Measurements from ENCODE around the gene ACTN4.

DNA sequence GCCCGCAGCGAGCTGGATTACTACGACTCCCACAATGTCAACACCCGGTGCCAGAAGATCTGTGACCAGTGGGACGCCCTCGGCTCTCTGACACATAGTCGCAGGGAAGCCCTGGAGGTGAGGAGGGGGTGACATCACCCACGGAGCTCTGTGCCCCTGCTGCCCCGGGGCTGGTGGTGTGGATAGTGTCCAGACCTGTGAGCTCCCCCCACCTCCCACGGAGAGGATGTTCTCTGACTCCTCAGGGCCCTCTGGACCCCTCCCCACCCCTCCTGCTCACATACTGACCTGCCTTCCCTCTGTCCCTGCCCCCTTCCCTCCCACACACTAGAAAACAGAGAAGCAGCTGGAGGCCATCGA lies 76.1 kb downstream of the ACTN4 start:
- TF ChIP-seq, protein P1, sequence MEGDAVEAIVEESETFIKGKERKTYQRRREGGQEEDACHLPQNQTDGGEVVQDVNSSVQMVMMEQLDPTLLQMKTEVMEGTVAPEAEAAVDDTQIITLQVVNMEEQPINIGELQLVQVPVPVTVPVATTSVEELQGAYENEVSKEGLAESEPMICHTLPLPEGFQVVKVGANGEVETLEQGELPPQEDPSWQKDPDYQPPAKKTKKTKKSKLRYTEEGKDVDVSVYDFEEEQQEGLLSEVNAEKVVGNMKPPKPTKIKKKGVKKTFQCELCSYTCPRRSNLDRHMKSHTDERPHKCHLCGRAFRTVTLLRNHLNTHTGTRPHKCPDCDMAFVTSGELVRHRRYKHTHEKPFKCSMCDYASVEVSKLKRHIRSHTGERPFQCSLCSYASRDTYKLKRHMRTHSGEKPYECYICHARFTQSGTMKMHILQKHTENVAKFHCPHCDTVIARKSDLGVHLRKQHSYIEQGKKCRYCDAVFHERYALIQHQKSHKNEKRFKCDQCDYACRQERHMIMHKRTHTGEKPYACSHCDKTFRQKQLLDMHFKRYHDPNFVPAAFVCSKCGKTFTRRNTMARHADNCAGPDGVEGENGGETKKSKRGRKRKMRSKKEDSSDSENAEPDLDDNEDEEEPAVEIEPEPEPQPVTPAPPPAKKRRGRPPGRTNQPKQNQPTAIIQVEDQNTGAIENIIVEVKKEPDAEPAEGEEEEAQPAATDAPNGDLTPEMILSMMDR (IDR thresholded peaks at IDR 0.05): no peak
- TF ChIP-seq POLR2A (IDR thresholded peaks at IDR 0.05): no peak

All from ovary (tissue), 3 donors.